Measurements from ENCODE around the gene NDE1. TPM values are rescaled to one million over a fixed set of nuclear protein-coding genes. Genes with fewer than 3 reads are reported as not detected.
A peak's percentile ranks its signal among the peaks of the same experiment; 100 is the strongest.

The NDE1 gene
- total RNA-seq, 1 donor from 2014 or later = 41.0 TPM

DNA sequence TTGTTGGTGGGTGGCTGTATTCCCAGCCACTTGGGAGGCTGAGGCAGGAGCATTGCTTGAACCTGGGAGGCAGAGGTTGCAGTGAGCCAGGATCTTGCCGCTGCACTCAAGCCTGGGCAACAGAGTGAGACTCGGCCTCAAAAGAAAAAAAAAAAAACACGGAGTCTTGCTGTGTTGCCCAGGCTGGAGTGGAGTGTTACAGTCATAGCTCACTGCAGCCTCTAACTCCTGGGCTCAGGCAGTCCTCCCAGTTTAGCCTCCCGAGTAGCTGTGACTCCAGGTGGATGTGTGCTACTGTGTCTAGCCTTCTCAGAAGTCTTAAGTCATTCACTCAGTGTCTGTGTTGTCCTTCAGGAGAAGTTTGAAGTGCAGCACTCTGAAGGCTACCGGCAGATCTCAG lies 27.4 kb downstream of the NDE1 start:
- peaks cover 25% of the 10 kb centered on the region for H3K4me1 Mint-ChIP-seq (ENCODE audit: unreplicated experiment)
- H3K27ac Mint-ChIP-seq (ENCODE audit: unreplicated experiment) = peak overlapping the region; percentile 1
- peaks cover 14% of the 10 kb centered on the region for H3K36me3 Mint-ChIP-seq (ENCODE audit: unreplicated experiment)
- no peaks in the 10 kb centered on the region for H3K9me3 Mint-ChIP-seq (ENCODE audit: unreplicated experiment)
- no peak for DNase-seq (ENCODE audit: extremely low spot score, unreplicated experiment)
- TF ChIP-seq, protein P1, sequence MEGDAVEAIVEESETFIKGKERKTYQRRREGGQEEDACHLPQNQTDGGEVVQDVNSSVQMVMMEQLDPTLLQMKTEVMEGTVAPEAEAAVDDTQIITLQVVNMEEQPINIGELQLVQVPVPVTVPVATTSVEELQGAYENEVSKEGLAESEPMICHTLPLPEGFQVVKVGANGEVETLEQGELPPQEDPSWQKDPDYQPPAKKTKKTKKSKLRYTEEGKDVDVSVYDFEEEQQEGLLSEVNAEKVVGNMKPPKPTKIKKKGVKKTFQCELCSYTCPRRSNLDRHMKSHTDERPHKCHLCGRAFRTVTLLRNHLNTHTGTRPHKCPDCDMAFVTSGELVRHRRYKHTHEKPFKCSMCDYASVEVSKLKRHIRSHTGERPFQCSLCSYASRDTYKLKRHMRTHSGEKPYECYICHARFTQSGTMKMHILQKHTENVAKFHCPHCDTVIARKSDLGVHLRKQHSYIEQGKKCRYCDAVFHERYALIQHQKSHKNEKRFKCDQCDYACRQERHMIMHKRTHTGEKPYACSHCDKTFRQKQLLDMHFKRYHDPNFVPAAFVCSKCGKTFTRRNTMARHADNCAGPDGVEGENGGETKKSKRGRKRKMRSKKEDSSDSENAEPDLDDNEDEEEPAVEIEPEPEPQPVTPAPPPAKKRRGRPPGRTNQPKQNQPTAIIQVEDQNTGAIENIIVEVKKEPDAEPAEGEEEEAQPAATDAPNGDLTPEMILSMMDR (IDR thresholded peaks at IDR 0.05) = no peak
- no peak overlapping the region for H3K4me3 Mint-ChIP-seq (ENCODE audit: unreplicated experiment)
- H3K27me3 Mint-ChIP-seq (ENCODE audit: unreplicated experiment) = no peaks in the 10 kb centered on the region

DNA sequence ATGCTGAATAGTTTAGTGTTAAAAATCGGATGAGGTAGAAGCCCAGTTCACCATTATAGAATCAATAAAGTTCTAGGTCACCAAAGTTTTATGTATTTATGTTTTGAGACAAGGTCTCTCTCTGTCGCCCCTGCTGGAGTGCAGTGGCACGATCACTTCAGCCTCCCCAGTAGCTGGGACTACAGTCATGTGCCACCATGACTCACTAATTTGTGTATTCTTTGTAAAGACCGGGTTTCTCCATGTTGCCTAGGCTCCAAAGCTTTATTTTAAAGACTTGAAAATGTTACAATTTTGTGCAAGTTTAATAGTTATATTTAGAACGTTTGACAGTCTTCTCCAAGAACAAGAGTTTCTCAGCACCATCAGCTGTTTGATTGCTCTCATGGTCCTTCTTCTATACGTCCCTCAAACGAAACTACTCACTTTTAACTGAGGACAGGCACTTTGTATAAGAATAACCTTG lies 32.1 kb downstream of the NDE1 start:
- H3K27ac Mint-ChIP-seq (ENCODE audit: unreplicated experiment) = peak overlapping the region; percentile 76
- no peak for DNase-seq (ENCODE audit: extremely low spot score, unreplicated experiment)

GRCh38 chr16:15686287-15686686 lies 36.2 kb downstream of the NDE1 start:
- Mint-ChIP-seq H3K36me3 (ENCODE audit: unreplicated experiment) (peaks cover 30% of the 10 kb centered on the region), H3K4me1 (ENCODE audit: unreplicated experiment) (peaks cover 27% of the 10 kb centered on the region), H3K27ac (ENCODE audit: unreplicated experiment) (no peak overlapping the region), H3K9me3 (ENCODE audit: unreplicated experiment) (no peaks in the 10 kb centered on the region), H3K4me3 (ENCODE audit: unreplicated experiment) (no peak overlapping the region), H3K27me3 (ENCODE audit: unreplicated experiment) (no peaks in the 10 kb centered on the region)
- TF ChIP-seq, protein P1 (IDR thresholded peaks at IDR 0.05) = no peak
- no peak for DNase-seq (ENCODE audit: extremely low spot score, unreplicated experiment)

More for the DNA sequence above, 32.1 kb downstream of the NDE1 start:
- TF ChIP-seq, protein P1 (IDR thresholded peaks at IDR 0.05) = peak; percentile 60
- H3K4me3 Mint-ChIP-seq (ENCODE audit: unreplicated experiment) = no peak overlapping the region
- no peaks in the 10 kb centered on the region for H3K9me3 Mint-ChIP-seq (ENCODE audit: unreplicated experiment)
- peaks cover 11% of the 10 kb centered on the region for H3K4me1 Mint-ChIP-seq (ENCODE audit: unreplicated experiment)
- H3K27me3 Mint-ChIP-seq (ENCODE audit: unreplicated experiment) = no peaks in the 10 kb centered on the region
- peaks cover 22% of the 10 kb centered on the region for H3K36me3 Mint-ChIP-seq (ENCODE audit: unreplicated experiment)

- no peaks in the 10 kb centered on the region for H3K9me3 Mint-ChIP-seq (ENCODE audit: unreplicated experiment)
- H3K27ac Mint-ChIP-seq (ENCODE audit: unreplicated experiment) = peak overlapping the region; percentile 75
- DNase-seq (ENCODE audit: extremely low spot score, unreplicated experiment) = no peak
- TF ChIP-seq, protein P1 (IDR thresholded peaks at IDR 0.05) = no peak
- H3K27me3 Mint-ChIP-seq (ENCODE audit: unreplicated experiment) = no peaks in the 10 kb centered on the region
- H3K4me1 Mint-ChIP-seq (ENCODE audit: unreplicated experiment) = peaks cover 18% of the 10 kb centered on the region
- peaks cover 33% of the 10 kb centered on the region for H3K36me3 Mint-ChIP-seq (ENCODE audit: unreplicated experiment)
- H3K4me3 Mint-ChIP-seq (ENCODE audit: unreplicated experiment) = no peak overlapping the region
Observed at GRCh38 chr16:15689290-15689689, 39.2 kb downstream of the NDE1 start.

DNA sequence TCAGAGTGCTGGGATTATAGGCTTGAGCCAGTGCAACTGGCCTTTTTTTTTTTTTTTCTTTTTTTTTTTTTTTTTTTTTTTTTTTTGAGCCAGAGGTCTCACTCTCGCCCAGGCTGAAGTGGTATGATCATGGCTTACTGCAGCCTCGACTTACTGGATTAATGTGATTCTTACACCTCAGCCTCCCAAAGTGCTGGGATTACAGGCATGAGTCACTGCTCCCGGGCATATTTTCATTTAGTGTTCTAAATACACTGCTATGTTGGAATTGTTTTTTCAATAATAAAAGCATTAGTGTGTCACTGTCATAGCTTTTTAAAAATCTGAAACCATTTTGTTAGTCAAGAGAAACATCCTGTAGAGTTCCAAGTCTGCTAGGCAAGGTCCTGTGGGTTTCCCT lies 40.3 kb downstream of the NDE1 start:
- TF ChIP-seq, protein P1 (IDR thresholded peaks at IDR 0.05) = no peak
- H3K4me1 Mint-ChIP-seq (ENCODE audit: unreplicated experiment) = peaks cover 18% of the 10 kb centered on the region
- peak overlapping the region; percentile 65 for H3K27ac Mint-ChIP-seq (ENCODE audit: unreplicated experiment)
- no peaks in the 10 kb centered on the region for H3K27me3 Mint-ChIP-seq (ENCODE audit: unreplicated experiment)
- no peaks in the 10 kb centered on the region for H3K9me3 Mint-ChIP-seq (ENCODE audit: unreplicated experiment)
- H3K36me3 Mint-ChIP-seq (ENCODE audit: unreplicated experiment) = peaks cover 30% of the 10 kb centered on the region
- H3K4me3 Mint-ChIP-seq (ENCODE audit: unreplicated experiment) = no peak overlapping the region
- no peak for DNase-seq (ENCODE audit: extremely low spot score, unreplicated experiment)
